ENCODE measurements around the gene URB2. TPM values are rescaled to one million over a fixed set of nuclear protein-coding genes. Genes with fewer than 3 reads are reported as not detected.

URB2 gene
- total RNA-seq, 1 experiment from 2014 or later, result 24.6 TPM

Other genes starting within 250 kb of the URB2 start
- 0.78 to 1.5 TPM (median 0.96 TPM) in 3 replicates for gene ACTA1, start 192.2 kb upstream of the URB2 start, total RNA-seq (2021)
- gene NUP133, start 117.9 kb upstream of the URB2 start, total RNA-seq (2021), result 66.9 to 73.7 TPM (median 67.8 TPM) in 3 replicates
- 9.2 to 11.0 TPM (median 11.0 TPM) in 3 replicates for gene ABCB10, start 67.5 kb upstream of the URB2 start, total RNA-seq (2021)
- 17.9 to 23.8 TPM (median 18.9 TPM) in 3 replicates for gene TAF5L, start 125 bp upstream of the URB2 start, total RNA-seq (2021)

Measured in WTC11 (cell line).